Measurements from ENCODE around the gene CLIC6.

Gene CLIC6

DNA sequence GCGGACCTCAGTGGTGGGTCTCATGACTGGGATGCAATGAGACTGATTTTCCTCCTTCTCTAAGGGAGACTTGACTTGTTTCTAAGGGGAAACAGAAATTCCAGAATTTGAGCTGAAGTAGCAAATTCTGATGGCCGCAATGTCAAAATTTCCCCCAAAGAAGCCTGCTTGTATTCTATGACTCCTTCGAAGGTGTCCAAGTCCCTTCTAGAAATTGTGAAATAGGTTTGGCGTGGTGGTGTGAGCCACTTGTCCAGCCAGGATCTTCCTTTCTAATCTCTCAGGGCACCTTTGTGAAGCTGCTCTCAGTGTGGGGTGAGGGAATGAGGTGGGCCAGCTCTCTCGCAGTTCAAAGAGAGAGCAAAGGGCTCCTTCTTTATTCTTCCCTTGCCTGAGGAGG, 19.9 kb downstream of the CLIC6 start:
- no peak for DNase-seq
- in situ Hi-C loops (cut with MboI; ENCODE audit: low pct_unique_long_range_greater_than_20kb, low sequenced_read_pairs) = no loop called here

DNA sequence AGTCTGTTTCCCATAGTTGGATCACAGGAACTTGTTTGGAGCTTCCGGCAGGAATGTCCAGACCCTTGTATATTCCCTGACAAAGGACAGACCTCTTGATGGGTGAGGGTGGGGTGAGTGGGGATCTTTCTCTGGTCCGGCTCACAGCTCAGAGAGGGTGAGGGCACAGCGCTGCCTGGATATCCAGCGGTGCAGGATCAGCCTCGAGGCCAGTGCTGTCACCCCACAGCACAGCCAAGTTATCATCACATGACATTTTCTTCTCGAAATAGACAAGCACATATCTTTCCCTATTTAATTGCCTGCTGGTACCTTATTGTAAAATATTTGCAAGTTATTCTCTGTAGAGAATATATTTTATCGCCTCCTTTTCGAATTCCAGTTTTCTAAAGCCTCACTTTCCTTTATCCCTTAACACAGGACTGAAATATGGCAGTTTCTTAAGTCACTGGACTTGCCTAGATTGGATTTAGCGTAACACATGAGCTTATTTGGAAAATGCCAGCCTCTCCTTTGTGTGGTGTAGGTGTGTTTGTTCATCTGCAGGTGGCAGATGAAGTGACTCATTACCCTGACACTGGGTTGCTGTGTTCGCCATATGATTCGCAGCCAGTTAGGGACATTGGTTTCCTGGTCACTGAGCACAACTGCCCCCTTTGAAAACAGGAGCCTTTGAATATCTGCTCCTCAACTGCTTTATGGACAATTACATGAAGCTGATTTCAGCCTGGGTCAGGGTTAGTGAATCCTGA, 21.4 kb downstream of the CLIC6 start:
- no peak for DNase-seq
- in situ Hi-C loops (cut with MboI; ENCODE audit: low pct_unique_long_range_greater_than_20kb, low sequenced_read_pairs) = no loop called here

DNA sequence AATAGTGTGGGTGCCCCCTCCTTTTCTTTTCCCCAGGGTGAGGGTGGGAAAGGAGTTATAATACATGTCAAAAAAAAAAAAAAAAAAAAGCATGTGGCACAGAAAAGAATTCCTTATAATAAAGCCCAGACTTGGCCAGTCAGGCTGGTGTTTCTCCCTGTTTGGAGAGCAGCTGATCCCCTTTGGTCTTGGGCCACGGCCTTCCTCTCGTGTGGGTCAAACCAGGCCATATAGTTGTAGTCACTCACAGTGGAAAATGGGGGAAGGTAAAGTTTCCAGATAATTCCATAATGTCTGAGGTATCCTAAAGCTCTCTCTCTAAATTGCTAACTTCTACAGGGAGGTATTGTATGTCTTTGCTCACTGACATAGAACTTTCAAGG, 22.0 kb downstream of the CLIC6 start:
- in situ Hi-C loops (cut with MboI; ENCODE audit: low pct_unique_long_range_greater_than_20kb, low sequenced_read_pairs) = no loop called here

DNA sequence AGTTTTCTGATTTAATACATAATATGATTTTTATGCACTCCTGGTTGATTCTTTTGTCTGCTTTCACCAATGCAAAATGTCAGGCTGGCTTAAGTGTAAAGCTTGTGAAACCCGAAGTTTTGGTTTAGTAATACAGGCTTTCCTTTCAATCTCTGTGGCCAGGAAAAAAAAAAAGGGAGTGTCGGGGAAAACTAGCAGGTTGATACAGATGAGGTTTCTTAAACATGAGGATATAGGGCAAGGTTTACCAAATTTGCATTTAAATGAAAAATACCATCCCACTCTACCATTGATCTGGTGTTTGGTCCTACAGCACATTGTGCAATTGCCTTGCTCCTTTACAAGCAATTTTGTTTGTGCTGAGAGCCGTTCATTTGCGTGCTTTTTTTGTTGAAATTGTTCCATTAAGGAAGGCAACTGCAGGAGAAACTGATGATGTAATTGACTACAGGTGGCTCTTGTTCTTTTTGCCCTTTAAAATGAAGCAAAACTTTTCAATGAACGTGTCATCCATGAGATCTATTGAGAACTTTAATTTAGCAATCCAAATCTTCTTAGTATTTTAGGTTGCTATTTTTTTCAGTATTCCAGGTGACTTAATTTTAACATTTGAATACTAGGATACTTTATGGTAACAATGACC, 22.7 kb downstream of the CLIC6 start:
- in situ Hi-C loops (cut with MboI; ENCODE audit: low pct_unique_long_range_greater_than_20kb, low sequenced_read_pairs) = no loop called here
- no peak for DNase-seq

More for the DNA sequence above, 22.0 kb downstream of the CLIC6 start:
- no peak for DNase-seq

DNA sequence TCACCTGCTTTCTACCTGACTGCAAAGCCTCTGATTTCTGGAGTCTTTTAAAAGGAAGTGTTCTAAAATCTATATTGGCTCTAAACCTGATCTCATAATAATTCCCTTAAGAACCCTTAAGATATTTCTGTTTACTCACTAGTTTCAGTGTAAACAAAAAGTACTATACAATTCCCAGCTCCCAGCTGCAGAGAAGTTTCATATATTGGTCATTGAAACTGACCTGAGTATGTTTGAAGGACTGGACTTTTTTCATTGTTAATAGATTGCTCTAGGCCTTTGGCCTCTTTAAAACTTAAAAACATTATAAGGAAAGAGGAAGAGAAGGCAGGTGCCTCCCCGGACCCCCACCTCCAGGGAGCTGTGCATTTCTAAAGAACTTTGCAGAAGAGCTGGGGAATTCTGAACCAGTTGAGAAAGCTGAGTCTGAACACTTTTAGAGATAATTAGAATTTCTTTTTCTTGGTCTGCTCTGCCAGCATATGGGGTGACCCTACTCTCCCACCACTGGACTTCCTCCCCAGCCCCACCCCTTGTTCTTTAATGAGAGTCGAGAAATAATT, 23.7 kb downstream of the CLIC6 start:
- DNase-seq = no peak
- in situ Hi-C loops (cut with MboI; ENCODE audit: low pct_unique_long_range_greater_than_20kb, low sequenced_read_pairs) = no loop called here

DNA sequence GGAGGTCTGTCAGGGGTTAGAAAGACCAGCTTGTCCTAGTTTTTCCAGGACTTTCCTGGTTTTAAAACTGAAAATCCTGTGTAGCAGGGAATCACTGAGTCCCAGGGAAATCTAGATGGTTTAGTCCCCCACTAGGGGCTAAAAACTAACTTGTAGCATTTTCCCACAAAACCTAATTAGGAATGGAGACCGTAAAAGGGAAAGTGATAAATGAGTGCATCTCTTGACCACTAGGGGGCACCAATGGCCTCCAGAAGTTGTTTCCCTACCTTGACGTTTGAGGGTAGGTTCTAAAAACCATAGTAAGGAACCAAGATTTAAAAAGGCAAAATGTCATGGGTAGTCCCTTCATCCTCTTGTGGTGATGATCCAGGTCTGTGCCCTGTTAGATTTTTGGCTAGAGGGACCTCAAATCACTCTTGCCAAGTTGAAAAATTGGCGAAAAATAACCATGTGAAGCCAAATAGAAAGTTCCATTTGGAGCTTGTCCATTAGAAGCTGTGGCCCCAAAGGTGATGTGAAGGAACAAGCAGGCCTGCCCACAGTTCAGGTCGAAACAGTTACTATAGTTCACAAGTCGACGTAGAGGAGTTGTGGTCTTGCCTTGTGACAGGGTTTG, 24.5 kb downstream of the CLIC6 start:
- peak; percentile 70 for DNase-seq
- in situ Hi-C loops (cut with MboI; ENCODE audit: low pct_unique_long_range_greater_than_20kb, low sequenced_read_pairs) = no loop called here

DNA sequence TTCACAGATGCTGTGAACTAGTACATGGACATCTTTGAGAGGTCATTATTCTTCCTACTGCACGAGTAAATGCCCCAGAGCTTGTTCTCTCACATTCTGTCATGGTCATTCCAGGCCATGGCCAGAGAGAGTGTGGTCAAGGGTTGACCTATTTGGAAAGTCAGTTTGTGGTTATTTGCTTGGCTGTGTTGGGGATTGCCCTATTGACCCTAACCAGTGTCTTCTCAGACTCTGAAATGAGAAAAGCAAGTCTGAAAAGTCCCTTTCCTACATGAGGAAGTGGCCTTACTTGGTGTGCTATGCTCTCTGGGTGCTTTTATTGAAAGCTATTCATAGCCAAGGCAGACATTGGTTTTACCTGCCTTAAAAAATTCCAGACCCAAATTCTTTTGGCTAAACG, 26.6 kb downstream of the CLIC6 start:
- in situ Hi-C loops (cut with MboI; ENCODE audit: low pct_unique_long_range_greater_than_20kb, low sequenced_read_pairs) = no loop called here
- no peak for DNase-seq

DNA sequence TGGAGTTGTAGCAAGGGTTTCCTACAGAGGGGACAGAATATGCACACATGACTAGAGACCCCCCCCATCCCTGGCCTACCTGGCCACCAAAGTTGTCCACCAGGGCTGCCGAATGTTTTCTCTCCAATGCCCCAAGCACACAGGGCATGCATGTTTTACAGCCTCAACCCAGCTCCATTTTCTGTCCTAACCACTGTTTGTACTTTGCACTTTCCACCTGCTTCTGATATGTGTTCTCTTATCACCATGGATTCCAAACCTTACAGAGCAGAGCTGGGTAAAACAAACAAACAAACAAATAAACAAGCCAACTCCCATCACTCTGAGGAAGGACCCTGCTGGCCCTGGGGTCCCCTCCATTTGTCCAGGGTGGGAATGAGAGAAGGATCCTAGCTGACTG, 27.3 kb downstream of the CLIC6 start:
- in situ Hi-C loops (cut with MboI; ENCODE audit: low pct_unique_long_range_greater_than_20kb, low sequenced_read_pairs) = no loop called here
- no peak for DNase-seq

DNA sequence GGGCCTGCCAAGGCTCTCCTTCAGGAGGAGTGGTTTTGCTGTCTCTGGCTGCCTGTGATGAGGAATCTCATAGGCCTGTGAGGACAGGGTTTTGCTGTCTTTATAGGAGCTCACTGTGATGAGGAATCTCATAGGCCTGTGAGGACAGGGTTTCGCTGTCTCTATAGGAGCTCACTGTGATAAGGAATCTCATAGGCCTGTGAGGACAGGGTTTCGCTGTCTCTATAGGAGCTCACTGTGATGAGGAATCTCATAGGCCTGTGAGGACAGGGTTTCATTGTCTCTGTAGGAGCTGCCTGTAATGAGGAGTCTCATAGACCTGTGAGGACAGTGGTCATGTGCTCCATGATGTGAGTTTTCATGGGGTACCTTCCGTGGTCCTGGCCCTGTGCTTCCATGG, 29.0 kb downstream of the CLIC6 start:
- in situ Hi-C loops (cut with MboI; ENCODE audit: low pct_unique_long_range_greater_than_20kb, low sequenced_read_pairs) = no loop called here
- DNase-seq = no peak

DNA sequence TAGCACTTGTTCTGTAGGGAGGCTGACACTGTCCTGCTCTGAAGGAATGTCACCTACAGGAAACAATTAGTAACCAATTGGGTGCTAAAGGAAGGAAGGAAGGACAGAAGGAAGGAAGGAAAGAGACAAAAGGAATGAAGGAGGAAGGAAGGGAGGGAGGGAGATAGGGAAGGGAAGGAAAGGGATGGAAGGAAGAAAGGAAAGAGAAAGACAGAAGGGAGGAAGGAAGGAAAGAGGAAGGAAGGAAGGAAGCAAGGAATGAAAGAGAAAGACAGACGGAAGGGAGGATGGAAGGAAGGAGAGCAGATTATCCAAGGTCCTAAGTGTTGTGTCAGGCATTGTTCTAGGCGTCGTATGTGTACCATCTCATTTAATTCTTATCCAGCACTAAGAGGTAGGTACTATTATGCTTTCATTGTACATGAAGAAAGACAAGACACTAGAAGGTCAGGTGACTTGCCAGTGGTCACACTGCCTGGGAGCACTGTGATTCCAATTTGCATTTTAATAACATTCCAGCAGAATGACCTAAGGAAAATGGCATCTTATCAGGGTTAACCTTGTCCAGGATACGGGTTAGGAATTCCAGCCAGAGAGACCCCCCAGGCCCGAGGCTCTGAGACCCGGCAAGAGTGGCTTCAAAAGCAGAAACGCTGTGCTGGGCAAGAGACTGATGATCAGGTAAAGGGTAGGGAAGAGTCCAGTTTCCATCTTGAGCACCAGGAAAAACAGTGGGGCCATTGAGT, 29.6 kb downstream of the CLIC6 start:
- DNase-seq = no peak
- in situ Hi-C loops (cut with MboI; ENCODE audit: low pct_unique_long_range_greater_than_20kb, low sequenced_read_pairs) = no loop called here

DNA sequence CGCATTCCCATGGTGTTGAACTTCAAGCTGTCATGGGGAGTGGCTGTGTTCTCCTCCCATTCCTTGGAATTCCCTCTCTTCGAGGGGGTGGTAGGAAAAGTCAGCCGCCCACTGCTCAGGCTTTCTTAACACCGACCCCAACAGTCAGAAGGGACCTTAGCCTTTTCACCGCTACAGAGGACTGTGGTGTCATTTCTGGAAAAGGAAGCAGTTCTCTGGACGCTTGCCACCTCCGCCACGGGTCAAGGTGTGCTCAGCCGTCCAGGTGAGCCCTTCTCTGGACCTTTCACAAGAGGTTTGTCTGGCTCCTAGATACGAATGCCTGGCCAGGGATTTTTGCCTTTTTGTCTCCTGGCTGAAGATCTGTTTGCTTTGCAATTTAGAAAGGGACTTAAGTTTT, 31.8 kb downstream of the CLIC6 start:
- no peak for DNase-seq
- in situ Hi-C loops (cut with MboI; ENCODE audit: low pct_unique_long_range_greater_than_20kb, low sequenced_read_pairs) = no loop called here

DNA sequence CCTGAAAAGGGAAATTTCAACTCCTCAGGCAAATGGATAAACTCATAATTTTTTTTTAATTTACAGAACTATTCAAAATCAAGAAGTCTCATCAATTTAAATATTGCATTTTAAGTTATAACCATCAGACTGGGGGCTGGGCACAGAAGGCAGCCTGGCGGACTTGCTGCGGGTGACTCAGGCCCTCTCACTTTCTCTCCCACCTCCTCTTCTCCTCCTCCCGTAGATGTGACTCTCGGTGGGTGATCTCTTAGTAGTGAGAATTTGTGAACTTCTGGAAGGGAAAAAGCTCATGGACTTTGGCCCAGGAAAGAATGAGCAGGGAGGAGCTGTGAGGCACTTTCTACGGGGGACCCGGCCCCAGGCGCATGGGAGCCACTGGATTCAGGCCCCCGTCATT, 32.9 kb downstream of the CLIC6 start:
- in situ Hi-C loops (cut with MboI; ENCODE audit: low pct_unique_long_range_greater_than_20kb, low sequenced_read_pairs) = no loop called here
- DNase-seq = no peak

DNA sequence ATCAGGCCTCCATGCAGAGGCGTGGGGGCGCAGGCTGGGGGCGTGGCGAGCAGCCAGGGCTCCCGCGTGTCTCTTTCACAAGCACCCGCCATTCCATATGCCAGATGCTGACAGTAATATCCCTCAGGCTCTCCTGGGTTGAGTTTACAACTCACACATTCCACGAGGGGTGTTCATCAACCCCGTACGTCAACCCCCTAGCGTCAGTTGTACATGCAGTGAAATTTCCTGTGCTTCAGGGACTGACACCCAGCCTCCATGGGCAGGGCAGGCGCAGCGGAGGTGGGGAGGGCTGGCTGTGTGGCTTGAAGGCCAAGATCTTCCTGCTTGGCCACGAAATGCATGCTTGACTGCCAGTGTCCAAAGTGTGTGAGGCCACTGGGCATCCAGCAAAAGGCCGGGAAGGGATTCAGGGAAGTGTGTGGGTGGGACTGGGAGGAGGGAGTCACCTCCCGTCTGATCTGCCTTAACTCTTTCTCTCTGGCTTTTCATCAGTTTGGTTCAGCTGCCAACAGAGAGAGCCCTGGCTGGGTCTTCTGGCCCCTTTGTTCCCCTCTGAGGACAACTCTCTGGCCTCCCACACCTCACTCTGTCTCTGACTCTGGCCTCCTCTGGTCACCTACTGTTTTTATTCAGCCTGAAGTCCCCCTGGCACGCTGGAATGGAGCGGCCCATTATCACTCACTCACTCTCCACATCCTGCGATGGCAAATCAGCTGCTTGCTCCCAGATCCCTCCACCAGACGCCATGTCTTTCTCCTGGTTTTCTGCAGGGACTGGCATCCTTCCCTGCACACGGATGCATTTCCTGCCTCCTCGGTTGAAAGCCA, 33.8 kb downstream of the CLIC6 start:
- no peak for DNase-seq
- in situ Hi-C loops (cut with MboI; ENCODE audit: low pct_unique_long_range_greater_than_20kb, low sequenced_read_pairs) = no loop called here

DNA sequence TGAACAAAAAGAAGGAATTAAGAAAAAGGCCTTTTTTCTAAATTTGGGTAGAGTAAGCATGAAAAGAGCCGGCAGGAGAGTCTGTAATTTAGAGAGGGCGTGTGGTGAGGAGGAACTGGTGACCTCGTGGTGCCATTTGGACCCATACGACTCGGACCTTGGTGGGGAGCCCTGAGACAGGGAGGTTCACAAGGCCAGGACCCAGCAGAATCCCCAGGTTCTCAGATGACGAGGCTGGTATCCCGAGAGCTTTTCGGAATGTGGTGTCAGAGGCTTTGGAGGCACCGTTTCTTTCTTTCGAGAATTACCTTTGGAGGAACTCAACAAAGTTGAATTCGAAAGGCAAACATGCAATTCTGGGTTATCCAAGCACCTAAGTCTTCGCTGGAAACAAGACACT, 34.8 kb downstream of the CLIC6 start:
- no peak for DNase-seq
- in situ Hi-C loops (cut with MboI; ENCODE audit: low pct_unique_long_range_greater_than_20kb, low sequenced_read_pairs) = no loop called here

DNA sequence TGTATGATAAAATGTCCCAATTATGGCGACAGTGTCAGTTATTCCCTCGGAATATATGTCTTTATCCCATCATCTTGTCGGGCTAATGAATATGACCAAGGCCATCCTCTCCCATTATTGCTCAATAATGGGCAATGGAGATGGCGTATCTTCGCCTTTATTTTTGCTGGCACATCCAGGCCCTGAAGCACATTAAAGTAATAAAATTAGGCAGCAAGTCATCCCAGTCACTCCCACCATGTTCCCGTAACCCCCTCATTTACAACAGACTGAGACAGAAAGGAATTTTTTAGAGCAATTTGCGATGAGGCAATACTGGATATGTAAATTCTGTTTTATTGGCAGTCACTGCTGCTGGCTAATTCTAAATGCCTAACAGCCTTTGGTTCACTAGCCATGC, 35.3 kb downstream of the CLIC6 start:
- no peak for DNase-seq
- in situ Hi-C loops (cut with MboI; ENCODE audit: low pct_unique_long_range_greater_than_20kb, low sequenced_read_pairs) = no loop called here

DNA sequence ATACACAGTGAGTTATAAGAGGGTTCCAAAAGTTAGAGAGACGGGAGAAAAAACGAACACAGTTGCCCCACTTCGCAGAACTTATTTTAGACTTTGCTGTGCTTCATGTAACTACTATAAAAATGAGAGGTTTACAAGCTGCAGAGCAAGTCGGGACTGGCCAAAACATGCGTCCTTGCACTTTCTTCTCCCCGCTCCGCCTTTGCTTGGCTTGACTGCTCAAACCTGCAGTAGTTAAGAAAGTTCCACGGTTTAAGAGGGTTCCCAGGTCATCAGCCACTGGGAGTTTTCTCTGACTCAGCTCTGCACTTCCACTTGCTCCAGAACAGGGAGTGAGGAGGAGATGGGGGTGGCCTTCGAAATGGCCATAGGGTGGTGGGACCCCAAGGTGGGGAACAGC, 36.2 kb downstream of the CLIC6 start:
- DNase-seq = no peak
- in situ Hi-C loops (cut with MboI; ENCODE audit: low pct_unique_long_range_greater_than_20kb, low sequenced_read_pairs) = no loop called here

DNA sequence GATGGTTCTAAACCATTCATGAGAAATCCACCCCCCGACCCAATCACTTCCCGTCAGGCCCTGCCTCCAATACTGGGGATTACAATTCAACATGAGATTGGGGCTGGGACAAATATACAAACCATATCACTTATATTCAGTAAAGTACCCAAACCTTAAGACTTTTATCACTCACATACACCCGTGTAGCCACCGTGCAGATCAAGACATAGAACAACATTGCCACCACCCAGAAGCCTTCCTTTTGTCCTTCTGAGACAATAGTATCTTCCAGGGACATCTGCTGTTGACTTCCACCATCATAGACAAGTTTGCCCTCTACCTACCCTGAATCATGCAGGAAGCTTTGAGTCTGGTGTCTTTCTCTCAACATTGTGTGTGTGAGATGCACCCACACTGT, 37.5 kb downstream of the CLIC6 start:
- no peak for DNase-seq
- in situ Hi-C loops (cut with MboI; ENCODE audit: low pct_unique_long_range_greater_than_20kb, low sequenced_read_pairs) = no loop called here

DNA sequence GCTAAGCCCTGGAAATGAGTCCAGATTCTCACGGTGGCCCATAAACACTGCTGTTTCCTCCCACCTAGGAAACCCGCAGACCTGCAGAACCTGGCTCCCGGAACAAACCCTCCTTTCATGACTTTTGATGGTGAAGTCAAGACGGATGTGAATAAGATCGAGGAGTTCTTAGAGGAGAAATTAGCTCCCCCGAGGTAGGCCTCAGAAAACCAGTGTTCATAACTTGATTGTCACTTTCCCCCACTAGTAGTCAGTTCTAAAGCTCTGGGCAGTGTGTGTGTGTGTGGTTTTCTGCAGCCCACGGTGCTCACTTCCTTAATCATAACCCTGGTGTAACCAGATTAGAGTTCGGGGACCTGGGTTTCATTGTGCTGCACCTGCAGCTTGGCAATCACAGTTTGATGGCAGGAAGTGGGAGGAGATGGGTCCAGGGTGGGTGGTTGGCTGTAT, 39.1 kb downstream of the CLIC6 start:
- in situ Hi-C loops (cut with MboI; ENCODE audit: low pct_unique_long_range_greater_than_20kb, low sequenced_read_pairs) = no loop called here
- peak; percentile 46 for DNase-seq

DNA sequence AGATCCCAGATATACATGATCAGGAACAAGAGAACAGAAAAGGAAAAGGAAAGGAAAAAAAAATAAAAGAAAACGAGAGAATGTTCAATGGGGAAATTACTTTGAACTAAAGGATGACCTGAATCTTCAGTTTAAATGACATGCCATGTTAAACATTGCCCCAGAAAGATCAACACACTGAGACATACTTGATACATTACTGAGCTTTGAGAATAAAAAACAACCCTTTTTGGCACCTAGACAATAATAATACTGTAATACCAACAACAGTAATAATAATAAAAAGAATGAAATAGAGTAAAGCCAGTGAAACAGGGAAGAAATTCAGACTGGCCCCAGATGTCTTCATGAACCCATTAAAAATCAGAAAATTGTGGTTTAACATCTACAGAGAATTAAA, 44.8 kb downstream of the CLIC6 start:
- no peak for DNase-seq
- in situ Hi-C loops (cut with MboI; ENCODE audit: low pct_unique_long_range_greater_than_20kb, low sequenced_read_pairs) = no loop called here

Data from KBM-7 (cell line).